ENCODE results near the gene PGD.
"Not testable (repeated sequence)": the region's sequence is repeated elsewhere in the genome, so short reads cannot be mapped to it uniquely, and the experiment has no call there.

Gene PGD

DNA sequence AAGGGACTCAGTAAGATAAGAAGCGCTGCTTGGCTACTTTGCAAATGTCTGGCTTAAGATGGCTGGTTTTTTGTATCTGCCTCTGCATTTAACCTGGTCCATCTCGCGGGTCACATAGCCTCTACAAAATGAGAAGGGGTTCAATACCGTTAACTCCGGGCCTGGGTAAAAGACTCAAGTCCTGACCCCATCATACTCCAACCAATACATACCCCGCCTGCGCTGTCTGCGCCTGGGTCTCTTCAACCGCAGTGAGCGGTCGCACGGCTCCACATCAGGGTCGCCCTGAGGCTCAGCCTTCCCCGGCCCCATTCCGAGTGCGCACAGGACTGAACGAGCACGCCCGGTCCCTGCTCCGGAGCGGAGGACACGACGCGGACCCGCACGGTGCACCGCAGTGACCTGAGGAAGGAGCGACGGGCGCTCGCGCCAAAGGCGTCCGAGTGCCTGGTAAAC, 558 bp upstream of the PGD start:
- DNase-seq (ENCODE audit: extremely low read depth in 1 of 2, low read depth in 1 of 2) = peak in 1 of 2 donors; percentile 13

- peak in 1 of 2 donors; percentile 6 for DNase-seq (ENCODE audit: extremely low read depth in 1 of 2, low read depth in 1 of 2)
Measured at GRCh38 chr1:10399444-10399941, 629 bp downstream of the PGD start.

DNA sequence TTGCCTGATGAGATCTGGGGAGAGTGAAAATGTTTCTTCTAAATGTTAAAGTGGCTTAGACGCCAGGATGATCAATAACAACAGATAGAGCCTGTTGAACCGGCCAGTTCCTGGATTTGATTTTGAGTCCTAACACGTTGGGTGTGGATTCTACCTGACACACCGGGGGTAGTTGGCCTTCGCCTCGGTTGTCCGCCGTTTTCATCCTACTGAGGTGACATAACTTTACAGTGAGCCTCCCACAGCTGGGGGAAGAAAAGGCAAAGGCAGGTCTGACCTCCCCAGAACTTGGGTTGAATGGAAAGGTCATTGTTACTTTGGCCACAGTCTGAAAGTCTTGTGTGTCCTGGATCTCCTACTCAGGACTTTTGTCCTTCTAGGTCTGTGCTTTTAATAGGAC, 1.1 kb downstream of the PGD start:
- no peak for DNase-seq (ENCODE audit: extremely low read depth in 1 of 2, low read depth in 1 of 2)

GRCh38 chr1:10401281-10401680, 2.4 kb downstream of the PGD start:
- DNase-seq (ENCODE audit: extremely low read depth in 1 of 2, low read depth in 1 of 2) = no peak

DNA sequence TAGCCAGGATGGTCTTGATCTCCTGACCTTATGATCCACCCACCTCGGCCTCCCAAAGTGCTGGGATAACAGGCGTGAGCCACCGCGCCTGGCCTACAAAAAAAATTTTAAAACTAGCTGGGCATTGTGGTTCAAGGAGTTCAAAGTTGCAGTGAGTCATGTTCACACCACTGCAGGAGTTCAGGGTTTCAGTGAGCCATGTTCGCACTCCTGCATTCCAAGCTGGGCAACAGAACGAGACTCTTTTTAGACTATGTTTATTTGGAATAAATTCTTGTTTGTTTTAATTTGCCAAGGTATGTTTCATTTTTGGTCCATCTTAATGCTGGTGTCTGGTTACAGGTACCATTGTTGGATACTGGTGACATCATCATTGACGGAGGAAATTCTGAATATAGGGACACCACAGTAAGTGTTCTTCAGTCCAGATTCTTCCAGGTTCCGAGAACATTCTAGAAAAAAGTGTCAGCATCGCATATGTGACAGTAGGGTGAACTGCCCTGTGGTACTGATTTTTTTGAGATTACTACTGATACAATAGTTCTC, 3.9 kb downstream of the PGD start:
- DNase-seq (ENCODE audit: extremely low read depth in 1 of 2, low read depth in 1 of 2) = no peak

- DNase-seq (ENCODE audit: extremely low read depth in 1 of 2, low read depth in 1 of 2) = no peak
Measured at GRCh38 chr1:10407201-10407600, 8.3 kb downstream of the PGD start.

DNA sequence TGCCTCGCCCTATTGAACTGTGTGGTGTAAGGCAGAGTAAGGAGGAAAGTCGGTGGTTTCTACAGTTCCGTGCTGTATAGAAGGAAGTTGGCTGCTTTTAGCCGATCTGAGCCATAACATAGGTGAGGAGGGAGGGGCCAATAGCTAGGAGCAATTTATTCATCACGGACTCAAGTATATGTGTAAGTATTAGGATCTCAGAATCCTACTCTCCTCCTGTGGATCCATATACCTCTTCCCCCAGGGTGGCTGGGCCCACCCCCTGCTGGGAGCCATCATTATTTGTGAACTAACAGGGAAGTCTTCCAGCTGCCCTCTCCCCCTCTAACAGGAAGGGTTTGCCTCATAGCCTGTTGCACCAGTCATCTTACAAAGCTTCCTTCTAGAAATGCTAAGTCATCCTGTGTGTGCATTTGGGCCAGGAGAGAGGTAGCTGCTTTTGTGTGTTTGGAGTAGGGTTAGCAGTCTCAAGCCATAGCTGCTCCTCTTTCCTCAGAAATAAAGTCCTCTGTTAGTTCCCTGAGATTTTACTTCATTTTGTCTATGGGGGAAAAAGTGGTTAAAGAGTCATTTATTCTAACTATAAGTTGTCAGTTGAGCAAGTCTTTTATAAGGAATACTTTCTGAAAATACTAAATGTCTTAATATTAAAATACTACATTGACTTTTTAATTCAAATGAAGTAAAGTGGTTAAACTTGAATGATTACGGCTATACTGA, 16.5 kb downstream of the PGD start:
- DNase-seq (ENCODE audit: extremely low read depth in 1 of 2, low read depth in 1 of 2) = no peak

GRCh38 chr1:10415967-10416366, 17.1 kb downstream of the PGD start:
- not testable (repeated sequence) for DNase-seq (ENCODE audit: extremely low read depth in 1 of 2, low read depth in 1 of 2)

- DNase-seq (ENCODE audit: extremely low read depth in 1 of 2, low read depth in 1 of 2) = not testable (repeated sequence)
Measured at GRCh38 chr1:10418741-10419140, 19.9 kb downstream of the PGD start.

- DNase-seq (ENCODE audit: extremely low read depth in 1 of 2, low read depth in 1 of 2) = no peak
Measured at GRCh38 chr1:10419351-10419750, 20.5 kb downstream of the PGD start.

- no peak for DNase-seq (ENCODE audit: extremely low read depth in 1 of 2, low read depth in 1 of 2)
Measured at GRCh38 chr1:10421637-10422036, 22.8 kb downstream of the PGD start.

DNA sequence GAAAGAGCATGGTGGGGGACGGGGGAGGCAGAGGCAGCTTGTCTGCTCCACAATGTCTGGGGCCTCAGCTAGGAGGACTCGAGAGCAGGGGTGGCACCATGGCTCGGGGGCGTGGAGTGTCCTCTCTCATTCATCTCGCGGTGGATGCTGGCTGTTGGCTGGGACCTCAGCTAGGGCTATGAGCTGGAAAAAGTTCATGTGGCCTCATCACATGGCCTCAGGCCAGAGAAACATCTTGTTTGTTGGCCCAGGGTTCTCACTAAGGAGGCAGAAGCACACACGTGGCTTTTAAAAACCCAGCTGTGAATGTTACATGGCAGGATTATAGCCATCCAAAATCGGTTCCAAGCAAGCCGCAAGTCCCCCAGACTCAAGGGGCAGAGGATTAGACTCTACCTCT, 25.2 kb downstream of the PGD start:
- no peak for DNase-seq (ENCODE audit: extremely low read depth in 1 of 2, low read depth in 1 of 2)

DNA sequence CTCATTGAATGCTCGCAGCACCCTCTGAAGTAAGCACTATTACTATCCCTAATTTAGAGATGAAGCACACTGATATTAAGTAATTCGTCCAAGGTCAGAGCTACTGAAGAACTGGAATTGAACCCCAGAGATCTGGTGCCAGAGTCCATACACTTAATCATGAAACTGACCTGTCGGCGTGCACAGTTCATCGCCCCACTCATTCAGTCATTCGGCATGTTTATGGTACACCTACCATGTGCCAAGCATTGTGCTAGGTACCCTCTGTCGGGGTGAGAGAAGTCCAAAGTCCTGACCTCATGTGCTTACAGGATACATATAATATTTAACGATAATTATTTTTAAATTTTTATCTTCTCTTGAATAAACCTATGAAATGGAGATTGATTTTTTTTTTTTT, 25.8 kb downstream of the PGD start:
- no peak for DNase-seq (ENCODE audit: extremely low read depth in 1 of 2, low read depth in 1 of 2)

DNA sequence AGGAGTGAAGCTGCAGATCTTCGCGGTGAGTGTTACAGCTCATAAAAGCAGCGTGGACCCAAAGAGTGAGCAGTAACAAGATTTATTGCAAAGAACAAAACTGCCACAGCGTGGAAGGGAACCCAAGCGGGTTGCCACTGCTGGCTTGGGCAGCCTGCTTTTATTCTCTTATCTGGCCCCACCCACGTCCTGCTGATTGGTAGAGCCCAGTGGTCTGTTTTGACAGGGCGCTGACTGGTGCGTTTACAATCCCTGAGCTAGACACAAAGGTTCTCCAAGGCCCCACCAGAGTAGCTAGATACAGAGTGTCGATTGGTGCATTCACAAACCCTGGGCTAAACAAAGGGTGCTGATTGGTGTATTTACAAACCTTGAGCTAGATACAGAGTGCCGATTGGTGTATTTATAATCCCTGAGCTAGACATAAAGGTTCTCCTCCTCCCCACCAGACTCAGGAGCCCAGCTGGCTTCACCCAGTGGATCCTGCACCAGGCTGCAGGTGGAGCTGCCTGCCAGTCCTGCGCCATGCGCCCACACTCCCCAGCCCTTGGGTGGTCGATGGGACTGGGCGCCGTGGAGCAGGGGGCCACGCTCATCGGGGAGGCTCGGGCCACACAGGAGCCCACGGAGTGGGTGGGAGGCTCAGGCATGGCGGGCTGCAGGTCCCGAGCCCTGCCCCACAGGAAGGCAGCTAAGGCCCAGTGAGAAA, 27.1 kb downstream of the PGD start:
- DNase-seq (ENCODE audit: extremely low read depth in 1 of 2, low read depth in 1 of 2) = not testable (repeated sequence)

GRCh38 chr1:10426535-10426848, 27.6 kb downstream of the PGD start:
- not testable (repeated sequence) for DNase-seq (ENCODE audit: extremely low read depth in 1 of 2, low read depth in 1 of 2)

DNA sequence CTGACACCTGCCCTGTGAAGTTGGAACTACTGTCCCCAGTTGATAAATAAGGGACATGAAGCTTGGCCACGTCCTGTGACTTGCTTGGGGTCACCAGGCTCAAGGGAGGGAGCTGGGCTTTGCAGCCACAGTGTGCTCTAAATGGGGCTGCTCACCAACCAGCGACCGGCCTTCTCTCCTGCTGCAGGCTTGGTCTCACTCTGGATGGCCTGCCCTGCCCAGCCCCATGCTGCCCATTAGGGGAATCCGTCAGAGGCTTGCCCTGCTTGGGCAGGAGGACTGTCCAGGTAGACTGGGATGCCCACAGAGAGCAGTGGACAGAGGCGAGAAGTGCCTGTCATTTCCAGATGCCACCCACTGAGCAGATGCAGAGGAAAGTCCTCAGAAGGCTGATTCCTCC, 30.1 kb downstream of the PGD start:
- DNase-seq (ENCODE audit: extremely low read depth in 1 of 2, low read depth in 1 of 2) = no peak

DNA sequence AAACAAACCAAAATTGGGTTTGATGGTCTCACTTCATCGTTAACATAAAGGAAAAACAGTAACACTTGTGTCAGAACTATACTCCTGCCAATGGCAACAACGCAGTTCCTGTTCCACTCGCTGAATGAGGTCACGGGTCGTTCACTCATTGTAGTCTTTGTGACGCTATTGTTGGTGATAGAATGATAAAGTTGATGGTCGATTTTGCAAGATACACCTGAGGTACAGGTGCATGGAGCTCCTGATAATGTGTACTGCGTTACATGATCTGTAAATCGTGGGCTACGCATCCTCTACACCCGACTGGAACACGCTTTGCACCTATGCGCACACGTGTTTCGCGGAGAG, 31.0 kb downstream of the PGD start:
- no peak for DNase-seq (ENCODE audit: extremely low read depth in 1 of 2, low read depth in 1 of 2)

DNA sequence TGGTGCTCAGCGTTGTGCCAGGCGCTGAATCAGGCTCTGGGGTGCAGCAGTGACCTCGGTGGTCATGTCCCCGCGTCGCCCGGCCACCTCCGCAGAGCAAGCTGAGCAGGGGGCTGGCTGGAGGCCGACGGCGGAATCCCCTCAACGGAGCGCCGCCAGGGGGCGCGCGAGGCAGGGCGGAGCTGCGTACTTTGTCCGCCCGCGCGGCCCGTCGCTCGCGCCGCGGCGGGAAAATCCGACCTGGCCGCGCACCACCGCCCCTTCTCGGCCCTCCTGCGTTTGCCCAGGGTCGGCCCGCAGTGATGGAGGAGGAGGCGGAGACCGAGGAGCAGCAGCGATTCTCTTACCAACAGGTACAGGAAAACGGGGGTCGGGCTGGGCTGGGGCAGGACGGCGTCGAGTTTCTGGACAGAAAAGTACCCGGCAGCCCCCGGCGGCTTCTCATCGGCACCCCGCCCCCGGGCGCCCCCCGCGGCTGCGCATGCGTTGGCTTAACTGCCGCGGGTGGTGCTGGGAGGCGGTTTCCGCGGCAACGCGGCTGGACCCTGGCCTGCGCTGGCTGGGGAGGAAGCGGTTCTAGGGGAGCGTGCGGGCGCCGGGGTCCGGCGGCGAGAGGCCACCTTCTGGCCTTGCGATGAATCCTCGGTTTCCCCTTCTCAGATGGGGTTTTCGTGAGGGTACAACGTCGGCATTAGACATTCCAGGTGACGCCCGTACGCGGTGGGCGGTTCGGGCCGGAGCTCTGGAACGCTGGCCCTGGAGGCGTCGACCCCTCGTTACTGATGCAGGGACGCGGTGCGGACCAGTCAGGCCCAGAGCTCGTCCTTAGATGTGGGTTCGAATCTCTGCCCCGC, 31.6 kb downstream of the PGD start, which contains the start of gene CENPS:
Gene CENPS (plus strand): TSS at position 218 of the 854 bp plus-strand sequence. CDS start 85 bp downstream, at position 303.
- peak; percentile 87 to 91 for DNase-seq (ENCODE audit: extremely low read depth in 1 of 2, low read depth in 1 of 2)

GRCh38 chr1:10431070-10431730, 32.3 kb downstream of the PGD start:
- no peak for DNase-seq (ENCODE audit: extremely low read depth in 1 of 2, low read depth in 1 of 2)

DNA sequence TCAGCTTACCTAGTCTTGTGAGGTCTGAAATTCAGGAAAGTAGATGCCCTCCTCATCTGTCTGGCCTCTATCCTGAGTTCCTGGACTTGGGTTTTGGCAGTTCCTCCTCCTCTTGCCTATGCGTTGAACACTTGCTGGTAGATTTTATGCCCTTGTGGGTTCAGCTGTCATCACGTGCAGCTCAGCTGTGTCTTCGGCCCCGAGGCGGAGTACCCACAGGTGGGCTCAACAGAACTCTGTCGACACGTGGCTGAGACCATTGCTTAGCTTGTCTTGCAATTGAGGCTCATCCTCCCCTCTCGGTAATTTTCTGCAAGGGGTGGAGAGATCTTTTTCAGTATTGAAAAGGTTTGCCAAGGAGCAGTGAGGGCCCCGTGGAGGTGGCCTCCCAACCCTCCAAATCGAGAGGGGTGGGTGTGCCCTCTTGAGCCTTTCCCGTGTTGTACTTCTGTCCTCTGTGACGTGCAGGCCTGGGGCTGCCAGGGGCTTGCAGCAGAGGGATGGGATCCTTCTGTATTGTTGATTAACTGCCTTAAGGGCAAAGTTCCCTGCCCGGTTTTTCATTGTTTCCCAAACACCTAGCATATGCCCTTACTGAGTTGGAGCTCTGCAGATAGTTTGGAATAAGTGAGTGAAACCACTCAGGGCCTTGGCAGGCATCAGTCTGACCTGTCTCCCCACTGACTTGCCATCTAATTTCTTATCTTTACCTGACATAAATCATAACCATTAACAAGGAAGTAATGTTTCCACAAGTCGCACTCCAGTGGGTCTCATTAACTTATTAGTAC, 34.2 kb downstream of the PGD start:
- no peak for DNase-seq (ENCODE audit: extremely low read depth in 1 of 2, low read depth in 1 of 2)

Measured in stimulated activated CD8-positive, alpha-beta memory T cell treated with anti-CD3 and anti-CD28 coated beads, Interleukin-7, amount 100 ng/mL, for 48 hours (primary cell).